CD8-positive, alpha-beta memory T cell (primary cell): ENCODE measurements around the gene GPAT3. TPM values are rescaled to one million over a fixed set of nuclear protein-coding genes. Genes with fewer than 3 reads are reported as not detected.
A peak's percentile ranks its signal among the peaks of the same experiment; 100 is the strongest.
"Not testable (repeated sequence)": the region's sequence is repeated elsewhere in the genome, so short reads cannot be mapped to it uniquely, and the experiment has no call there.

ENCODE experiments used
- CTCF ChIA-PET: fragments of 350-600 bp; sonication (Branson Sonifier 250); formaldehyde crosslinking; loops from one replicate; lab custom pipeline; 2021; ENCODE audit warnings: antibody characterized with exemption; lab: Charles Lee
- POLR2A ChIA-PET: fragments of 350-600 bp; sonication (Branson Sonifier 250); formaldehyde crosslinking; loops from one replicate; lab custom pipeline; 2021; ENCODE audit warnings: antibody characterized with exemption; lab: Charles Lee
- DNase-seq, 5 donors: peaks; one replicate each; pipeline versions ENCODE4 v3.0.0 to v3.0.0-alpha.2; 2020 to 2022; ENCODE audit warnings: mixed read lengths in 1 of 5
- H3K27ac ChIP-seq: one replicate; pipeline ENCODE4 v1.7.0; 2013; ENCODE audit warnings: low read depth, mild to moderate bottlenecking, low read length, moderate library complexity
- H3K27me3 ChIP-seq: 2 replicates; pipeline ENCODE4 v1.7.0; 2013; ENCODE audit warnings: low read length, mild to moderate bottlenecking; ENCODE audit not compliant: insufficient read depth, poor library complexity, severe bottlenecking
- H3K36me3 ChIP-seq: 2 replicates; pipeline ENCODE4 v1.7.0; 2013; ENCODE audit warnings: mild to moderate bottlenecking, low read length, moderate library complexity; ENCODE audit not compliant: insufficient read depth
- H3K4me1 ChIP-seq: 2 replicates; pipeline ENCODE4 v1.7.0; 2013; ENCODE audit warnings: mild to moderate bottlenecking, low read length, moderate library complexity; ENCODE audit not compliant: insufficient read depth
- H3K4me3 ChIP-seq: 2 replicates; pipeline ENCODE4 v1.7.0; 2013; ENCODE audit warnings: mild to moderate bottlenecking, low read length
- H3K9me3 ChIP-seq: 2 replicates; pipeline ENCODE4 v1.7.0; 2013; ENCODE audit warnings: mild to moderate bottlenecking, low read length
- H3K27ac Mint-ChIP-seq, 8 donors: one replicate each; pipeline ENCODE4 v1.8.0; 2020 to 2021; ENCODE audit warnings: mixed read lengths in 8 of 8, mild to moderate bottlenecking in 6 of 8, inconsistent platforms in 3 of 8, moderate library complexity in 3 of 8
- H3K27me3 Mint-ChIP-seq, 2 donors: one replicate each; pipeline ENCODE4 v1.8.0; 2020 to 2021; ENCODE audit warnings: mixed read lengths in 2 of 2, mild to moderate bottlenecking in 1 of 2, moderate library complexity in 1 of 2
- H3K36me3 Mint-ChIP-seq, 3 donors: one replicate each; pipeline ENCODE4 v1.8.0; 2020 to 2021; ENCODE audit warnings: mixed read lengths in 3 of 3, inconsistent platforms in 1 of 3, mild to moderate bottlenecking in 1 of 3
- H3K4me1 Mint-ChIP-seq, 3 donors: one replicate each; pipeline ENCODE4 v1.8.0; 2020 to 2021; ENCODE audit warnings: mixed read lengths in 3 of 3, inconsistent platforms in 1 of 3, mild to moderate bottlenecking in 1 of 3
- H3K4me3 Mint-ChIP-seq, 7 donors: one replicate each; pipeline ENCODE4 v1.8.0; 2020 to 2021; ENCODE audit warnings: mixed read lengths in 7 of 7, mild to moderate bottlenecking in 6 of 7, moderate library complexity in 4 of 7, inconsistent platforms in 2 of 7
- H3K9me3 Mint-ChIP-seq, 5 donors: one replicate each; pipeline ENCODE4 v1.8.0; 2020 to 2022; ENCODE audit warnings: mixed read lengths in 5 of 5, mild to moderate bottlenecking in 3 of 5, moderate library complexity in 2 of 5, inconsistent platforms in 1 of 5
- polyA plus RNA-seq: library from polyadenylated mRNA; unstranded; fragments of 300-500 nt; fragmentation: Illumina TruSeq; gene quantifications from one replicate; pipeline ENCODE4 v1.2.3, GENCODE V29; 2021
- total RNA-seq, 2 experiments: library from RNA; stranded (reverse); gene quantifications; one replicate each; pipeline ENCODE4 v1.2.3, GENCODE V29; 2021

GPAT3 gene
- total RNA-seq (1 to 10 TPM; 5.4 to 6.2 TPM), polyA plus RNA-seq (6.8 TPM)

- H3K27ac ChIP-seq, result peak within 1 kb of the TSS; percentile 53
- peak; percentile 43 to 76 (median 59) for DNase-seq
- H3K4me1 ChIP-seq, result peaks cover 8% of the 10 kb centered on the region
- CTCF ChIA-PET, result interaction anchor here (0.7 to 1.7 kb wide), 6 partner anchors 11 to 117 kb away, joined by 3 to 7 read pairs (median 4); no protein-coding TSS in a partner anchor
- no peaks in the 10 kb centered on the region for H3K9me3 ChIP-seq
- Mint-ChIP-seq H3K4me1 (peaks cover 17 to 37% (median 18%) of the 10 kb centered on the region in 3 donors), H3K27ac (peak within 1 kb of the TSS; percentile 38 to 88 (median 80)), H3K4me3 (peak within 1 kb of the TSS; percentile 87 to 97 (median 93)), H3K9me3 (no peaks in the 10 kb centered on the region), H3K27me3 (peaks cover 6 to 23% of the 10 kb centered on the region in 2 donors), H3K36me3 (peaks cover 0 to 9% (median 0%) of the 10 kb centered on the region in 3 donors)
- POLR2A ChIA-PET, result interaction anchor here (0.6 to 1.7 kb wide), 4 partner anchors 12 to 541 kb away, joined by 4 to 5 read pairs (median 4); partner anchors contain the start of genes ABRAXAS1, HELQ and MRPS18C
- H3K36me3 ChIP-seq, result no peaks in the 10 kb centered on the region
- H3K4me3 ChIP-seq, result peak within 1 kb of the TSS; percentile 72
- no peaks in the 10 kb centered on the region for H3K27me3 ChIP-seq
These were observed at the start of gene GPAT3 for GRCh38 chr4:83535520-83536361. TSS of gene GPAT3 (plus strand) at chr4:83536108. CDS start at chr4:83536623, 515 bp downstream.

- H3K4me3 Mint-ChIP-seq, result peak overlapping the region in 4 of 7 donors; percentile 12 to 44 (median 28)
- H3K27ac Mint-ChIP-seq, result peak overlapping the region; percentile 27 to 83 (median 64)
- peaks cover 0 to 4% (median 0%) of the 10 kb centered on the region in 3 donors for H3K36me3 Mint-ChIP-seq
- Histone ChIP-seq H3K4me3 (no peak overlapping the region), H3K27me3 (no peaks in the 10 kb centered on the region), H3K27ac (no peak overlapping the region), H3K4me1 (peaks cover 15% of the 10 kb centered on the region), H3K9me3 (no peaks in the 10 kb centered on the region), H3K36me3 (no peaks in the 10 kb centered on the region)
- CTCF ChIA-PET, result no interaction called here
- POLR2A ChIA-PET, result no interaction called here
- DNase-seq, result no peak
- peaks cover 0 to 3% of the 10 kb centered on the region in 2 donors for H3K27me3 Mint-ChIP-seq
- no peaks in the 10 kb centered on the region for H3K9me3 Mint-ChIP-seq
- peaks cover 20 to 32% (median 26%) of the 10 kb centered on the region in 3 donors for H3K4me1 Mint-ChIP-seq
These were observed 49.3 kb upstream of the GPAT3 start for GRCh38 chr4:83486457-83487129.

- Mint-ChIP-seq H3K27me3 (no peaks in the 10 kb centered on the region), H3K36me3 (no peaks in the 10 kb centered on the region), H3K9me3 (no peaks in the 10 kb centered on the region), H3K27ac (peak overlapping the region in 1 of 8 donors; percentile 25), H3K4me3 (no peak overlapping the region), H3K4me1 (peaks cover 8 to 10% (median 9%) of the 10 kb centered on the region in 3 donors)
- Histone ChIP-seq H3K4me1 (peaks cover 7% of the 10 kb centered on the region), H3K27me3 (no peaks in the 10 kb centered on the region), H3K9me3 (no peaks in the 10 kb centered on the region), H3K4me3 (no peak overlapping the region), H3K27ac (no peak overlapping the region), H3K36me3 (no peaks in the 10 kb centered on the region)
- no peak for DNase-seq
- POLR2A ChIA-PET, result no interaction called here
- CTCF ChIA-PET, result interaction anchor here (1.8 to 3.5 kb wide), 3 partner anchors 35 to 151 kb away, joined by 4 to 22 read pairs (median 6); partner anchors contain the start of genes GPAT3, HELQ and MRPS18C
These were observed 46.1 kb upstream of the GPAT3 start for GRCh38 chr4:83489711-83490326.

- Mint-ChIP-seq H3K4me1 (peaks cover 3 to 4% (median 3%) of the 10 kb centered on the region in 3 donors), H3K27ac (peak overlapping the region in 1 of 8 donors; percentile 42), H3K9me3 (no peaks in the 10 kb centered on the region), H3K4me3 (peak overlapping the region in 1 of 7 donors; percentile 40), H3K27me3 (no peaks in the 10 kb centered on the region), H3K36me3 (no peaks in the 10 kb centered on the region)
- peak in 2 of 5 donors; percentile 7 to 39 for DNase-seq
- Histone ChIP-seq H3K9me3 (no peaks in the 10 kb centered on the region), H3K27ac (no peak overlapping the region), H3K27me3 (no peaks in the 10 kb centered on the region), H3K36me3 (no peaks in the 10 kb centered on the region), H3K4me3 (no peak overlapping the region), H3K4me1 (no peaks in the 10 kb centered on the region)
- CTCF ChIA-PET, result interaction anchor here (1.0 to 3.5 kb wide), 5 partner anchors 11 to 150 kb away, joined by 3 to 22 read pairs (median 4); partner anchors contain the start of genes HELQ and MRPS18C
- POLR2A ChIA-PET, result no interaction called here
These were observed 44.9 kb upstream of the GPAT3 start for GRCh38 chr4:83490876-83491450.

- H3K36me3 ChIP-seq, DNase-seq, H3K27me3 ChIP-seq, H3K4me1 Mint-ChIP-seq, H3K9me3 ChIP-seq, H3K4me3 ChIP-seq, H3K27me3 Mint-ChIP-seq, H3K4me3 Mint-ChIP-seq, H3K4me1 ChIP-seq, CTCF ChIA-PET, H3K36me3 Mint-ChIP-seq, H3K9me3 Mint-ChIP-seq: not testable (repeated sequence)
- peak overlapping the region in 1 of 8 donors; percentile 31 for H3K27ac Mint-ChIP-seq
- POLR2A ChIA-PET, result interaction anchor here (0.6 kb wide), 1 partner anchor 182 kb away, joined by 4 read pairs; no protein-coding TSS in a partner anchor
- peak overlapping the region; percentile 63 for H3K27ac ChIP-seq
These were observed 39.6 kb upstream of the GPAT3 start for GRCh38 chr4:83496085-83496917.

- Histone ChIP-seq H3K27ac (no peak overlapping the region), H3K9me3 (no peaks in the 10 kb centered on the region), H3K4me1 (no peaks in the 10 kb centered on the region), H3K36me3 (no peaks in the 10 kb centered on the region), H3K4me3 (no peak overlapping the region), H3K27me3 (no peaks in the 10 kb centered on the region)
- ChIA-PET CTCF (interaction anchor here (1.3 kb wide), 1 partner anchor 142 kb away, joined by 3 read pairs; no protein-coding TSS in a partner anchor), POLR2A (no interaction called here)
- H3K27me3 Mint-ChIP-seq, result peaks cover 0 to 4% of the 10 kb centered on the region in 2 donors
- H3K4me3 Mint-ChIP-seq, result no peak overlapping the region
- DNase-seq, result no peak
- H3K4me1 Mint-ChIP-seq, result no peaks in the 10 kb centered on the region
- H3K36me3 Mint-ChIP-seq, result no peaks in the 10 kb centered on the region
- no peak overlapping the region for H3K27ac Mint-ChIP-seq
- H3K9me3 Mint-ChIP-seq, result no peaks in the 10 kb centered on the region
These were observed 37.7 kb upstream of the GPAT3 start for GRCh38 chr4:83498187-83498586.

- H3K36me3 Mint-ChIP-seq, H3K4me3 ChIP-seq, H3K27ac ChIP-seq, H3K9me3 Mint-ChIP-seq, DNase-seq, H3K9me3 ChIP-seq, H3K36me3 ChIP-seq, H3K27ac Mint-ChIP-seq, H3K27me3 Mint-ChIP-seq, H3K4me3 Mint-ChIP-seq, POLR2A ChIA-PET, H3K27me3 ChIP-seq: not testable (repeated sequence)
- H3K4me1 Mint-ChIP-seq, result peaks cover 12 to 14% (median 13%) of the 10 kb centered on the region in 3 donors
- CTCF ChIA-PET, result interaction anchor here (1.3 kb wide), 1 partner anchor 10 kb away, joined by 3 read pairs; no protein-coding TSS in a partner anchor
- H3K4me1 ChIP-seq, result peaks cover 11% of the 10 kb centered on the region
These were observed 34.2 kb upstream of the GPAT3 start for GRCh38 chr4:83501671-83502070.
